ENCODE results near the gene TELO2.

Gene TELO2

GRCh38 chr16:1457489-1458245, 35.5 kb upstream of the TELO2 start:
- no peak for DNase-seq (ENCODE audit: low read depth)
- no peak overlapping the region for H3K4me3 ChIP-seq (ENCODE audit: low read depth, low read length)
- TF ChIP-seq CTCF (conservative IDR thresholded peaks at IDR 0.05; ENCODE audit: low read depth, low read length): no peak

GRCh38 chr16:1458336-1458976, 34.7 kb upstream of the TELO2 start:
- no peak for DNase-seq (ENCODE audit: low read depth)
- TF ChIP-seq CTCF (conservative IDR thresholded peaks at IDR 0.05; ENCODE audit: low read depth, low read length): no peak
- no peak overlapping the region for H3K4me3 ChIP-seq (ENCODE audit: low read depth, low read length)

- no peak overlapping the region for H3K4me3 ChIP-seq (ENCODE audit: low read depth, low read length)
- DNase-seq (ENCODE audit: low read depth): no peak
- TF ChIP-seq CTCF (conservative IDR thresholded peaks at IDR 0.05; ENCODE audit: low read depth, low read length): no peak
Measured at GRCh38 chr16:1458977-1459341, 34.2 kb upstream of the TELO2 start.

- H3K4me3 ChIP-seq (ENCODE audit: low read depth, low read length): no peak overlapping the region
- no peak for DNase-seq (ENCODE audit: low read depth)
- no peak for TF ChIP-seq CTCF (conservative IDR thresholded peaks at IDR 0.05; ENCODE audit: low read depth, low read length)
Measured at GRCh38 chr16:1459967-1460366, 33.2 kb upstream of the TELO2 start.

- H3K4me3 ChIP-seq (ENCODE audit: low read depth, low read length): no peak overlapping the region
- no peak for DNase-seq (ENCODE audit: low read depth)
- TF ChIP-seq CTCF (conservative IDR thresholded peaks at IDR 0.05; ENCODE audit: low read depth, low read length): no peak
Measured at GRCh38 chr16:1460602-1461138, 32.5 kb upstream of the TELO2 start.

GRCh38 chr16:1461146-1461545, 32.0 kb upstream of the TELO2 start:
- TF ChIP-seq CTCF (conservative IDR thresholded peaks at IDR 0.05; ENCODE audit: low read depth, low read length): no peak
- H3K4me3 ChIP-seq (ENCODE audit: low read depth, low read length): no peak overlapping the region
- no peak for DNase-seq (ENCODE audit: low read depth)

Measured in choroid plexus epithelial cell (primary cell).